ENCODE data around the gene ZNF827.

DNA sequence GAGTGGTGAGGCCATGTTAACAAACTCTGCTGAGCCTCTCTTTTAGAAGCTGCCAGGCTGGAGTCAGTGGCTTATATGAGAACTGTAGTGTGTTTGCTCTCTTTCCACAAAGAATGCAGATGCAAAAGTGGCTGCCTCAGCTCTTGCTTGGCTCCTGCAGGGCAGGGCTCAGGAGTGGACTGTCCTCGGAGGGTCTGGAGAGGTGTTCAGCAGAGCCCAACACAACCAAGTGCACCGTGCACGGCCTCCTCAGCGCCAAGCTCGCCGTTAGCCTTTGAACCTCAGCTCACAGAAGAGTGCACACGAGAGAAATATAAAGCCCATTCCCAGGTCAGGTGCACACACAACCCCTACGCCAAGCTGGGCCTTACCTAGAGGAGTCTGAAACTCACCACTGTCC lies 175.9 kb downstream of the ZNF827 start:
- TF ChIP-seq, protein P1, sequence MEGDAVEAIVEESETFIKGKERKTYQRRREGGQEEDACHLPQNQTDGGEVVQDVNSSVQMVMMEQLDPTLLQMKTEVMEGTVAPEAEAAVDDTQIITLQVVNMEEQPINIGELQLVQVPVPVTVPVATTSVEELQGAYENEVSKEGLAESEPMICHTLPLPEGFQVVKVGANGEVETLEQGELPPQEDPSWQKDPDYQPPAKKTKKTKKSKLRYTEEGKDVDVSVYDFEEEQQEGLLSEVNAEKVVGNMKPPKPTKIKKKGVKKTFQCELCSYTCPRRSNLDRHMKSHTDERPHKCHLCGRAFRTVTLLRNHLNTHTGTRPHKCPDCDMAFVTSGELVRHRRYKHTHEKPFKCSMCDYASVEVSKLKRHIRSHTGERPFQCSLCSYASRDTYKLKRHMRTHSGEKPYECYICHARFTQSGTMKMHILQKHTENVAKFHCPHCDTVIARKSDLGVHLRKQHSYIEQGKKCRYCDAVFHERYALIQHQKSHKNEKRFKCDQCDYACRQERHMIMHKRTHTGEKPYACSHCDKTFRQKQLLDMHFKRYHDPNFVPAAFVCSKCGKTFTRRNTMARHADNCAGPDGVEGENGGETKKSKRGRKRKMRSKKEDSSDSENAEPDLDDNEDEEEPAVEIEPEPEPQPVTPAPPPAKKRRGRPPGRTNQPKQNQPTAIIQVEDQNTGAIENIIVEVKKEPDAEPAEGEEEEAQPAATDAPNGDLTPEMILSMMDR (conservative IDR thresholded peaks at IDR 0.05), result no peak
- TF ChIP-seq ZFX (IDR thresholded peaks at IDR 0.05), result no peak
